GM12801 (cell line): Measurements from ENCODE around the gene TMEM258.

ENCODE experiments used
- CTCF ChIP-seq: IDR thresholded peaks from one replicate; pipeline ENCODE4 v1.5.1; 2011; ENCODE audit warnings: control low read depth; ENCODE audit not compliant: insufficient read length; ENCODE audit errors: extremely low read depth

TMEM258 gene

GRCh38 chr11:61829806-61830205, 37.4 kb upstream of the TMEM258 start:
- TF ChIP-seq CTCF: no peak

DNA sequence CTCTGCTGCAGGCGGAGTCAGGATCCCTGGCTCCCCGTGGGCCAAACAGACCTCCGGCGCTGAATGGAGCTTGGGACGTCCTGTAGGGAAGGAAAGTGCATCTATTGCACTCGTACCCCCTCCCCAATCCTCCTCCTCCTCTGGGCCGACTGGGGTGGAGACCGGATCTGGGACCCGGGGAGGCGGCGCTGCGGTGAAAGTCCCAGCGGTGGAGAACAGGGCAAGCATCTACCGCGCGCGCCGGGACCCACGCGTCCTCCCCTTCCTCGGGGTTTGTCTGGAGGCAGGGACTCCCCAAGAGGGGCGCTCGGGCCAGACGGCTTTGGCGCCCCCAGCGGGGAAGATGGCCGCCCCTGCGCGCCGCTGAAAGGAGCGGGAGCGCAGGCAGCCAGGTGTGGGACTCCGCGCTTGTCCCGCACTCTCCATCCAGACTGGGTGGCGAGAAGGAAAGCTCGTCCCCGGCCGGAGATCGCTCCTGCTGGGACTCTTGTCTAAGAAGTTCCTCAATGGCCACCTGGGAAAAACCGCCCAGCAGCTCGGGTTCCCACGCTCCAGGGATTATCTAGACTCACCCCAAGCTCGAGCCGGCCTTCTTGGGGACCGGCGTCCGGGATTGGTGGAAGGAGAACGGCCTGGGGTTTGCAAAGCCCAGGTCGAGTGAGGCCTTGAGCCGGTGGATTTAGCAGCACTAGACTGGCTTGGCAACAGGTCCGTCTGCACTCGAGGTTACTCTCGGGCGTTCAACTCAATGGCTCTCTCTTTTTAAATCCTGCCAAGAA, 36.4 kb upstream of the TMEM258 start:
- no peak for TF ChIP-seq CTCF

DNA sequence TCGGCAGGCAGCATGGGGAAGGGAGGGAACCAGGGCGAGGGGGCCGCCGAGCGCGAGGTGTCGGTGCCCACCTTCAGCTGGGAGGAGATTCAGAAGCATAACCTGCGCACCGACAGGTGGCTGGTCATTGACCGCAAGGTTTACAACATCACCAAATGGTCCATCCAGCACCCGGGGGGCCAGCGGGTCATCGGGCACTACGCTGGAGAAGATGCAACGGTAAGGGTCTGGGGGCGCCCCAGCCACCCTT, 35.9 kb upstream of the TMEM258 start:
- TF ChIP-seq CTCF: no peak

DNA sequence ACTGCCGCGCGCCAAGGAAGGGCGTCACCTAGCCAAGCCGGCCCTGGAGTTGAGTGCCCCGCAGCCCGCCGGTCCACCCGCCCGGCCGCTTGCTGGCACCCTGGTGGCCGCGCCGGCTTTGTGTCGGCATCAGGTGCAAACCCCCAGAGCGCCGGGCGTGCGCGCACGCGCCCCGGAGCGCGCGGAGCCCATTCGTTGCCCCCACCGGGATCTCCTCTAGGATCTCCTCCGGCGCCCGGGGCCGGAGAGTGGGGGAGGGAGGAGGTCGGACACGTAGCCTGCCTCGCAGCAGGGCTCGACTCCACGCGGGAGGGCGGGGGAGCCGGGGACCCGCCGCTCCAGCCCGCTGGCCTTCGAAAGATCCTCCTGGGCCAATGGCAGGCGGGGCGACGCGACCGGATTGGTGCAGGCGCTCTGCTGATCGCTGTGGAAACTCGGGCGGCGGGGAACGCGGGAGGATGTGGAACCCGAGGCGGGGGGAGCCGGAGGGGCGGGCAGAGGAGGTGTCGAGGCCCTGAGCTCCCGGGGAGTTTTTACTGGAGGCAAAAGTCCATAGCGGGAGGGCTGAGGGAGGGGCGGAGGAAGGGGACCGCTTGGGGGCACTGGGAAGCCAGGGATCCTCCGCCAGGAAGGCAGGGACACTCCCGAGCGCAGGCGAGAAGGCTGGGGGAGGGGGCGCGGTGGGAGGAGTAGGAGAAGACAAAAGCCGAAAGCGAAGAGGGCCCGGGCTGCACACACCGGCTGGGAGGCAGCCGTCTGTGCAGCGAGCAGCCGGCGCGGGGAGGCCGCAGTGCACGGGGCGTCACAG, 35.4 kb upstream of the TMEM258 start, which contains the start of gene FADS2:
FADS2 (plus strand) TSS at position 730 of the 808 bp plus-strand sequence. CDS start 91 bp downstream, outside the sequence.
- TF ChIP-seq CTCF: no peak

GRCh38 chr11:61826930-61827570, 34.7 kb upstream of the TMEM258 start:
- no peak for TF ChIP-seq CTCF

DNA sequence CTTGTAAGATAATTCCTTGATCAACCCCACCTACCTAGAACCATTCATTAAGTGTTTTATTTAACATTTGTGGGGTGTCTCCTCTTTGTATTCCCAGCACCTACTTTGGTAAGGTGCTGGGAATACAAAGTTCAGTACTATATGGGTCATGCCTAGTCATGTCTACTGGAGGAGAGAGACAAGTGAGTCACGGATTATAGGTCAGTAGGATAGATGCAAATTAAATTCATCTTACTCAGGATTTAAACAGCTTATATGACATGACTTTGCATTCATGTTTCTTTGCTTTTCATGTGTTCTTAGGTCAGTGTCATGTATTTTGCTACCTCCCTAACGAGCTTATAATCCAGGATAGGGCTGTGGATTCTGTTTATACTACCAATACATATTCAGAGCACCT, 27.8 kb upstream of the TMEM258 start:
- no peak for TF ChIP-seq CTCF

DNA sequence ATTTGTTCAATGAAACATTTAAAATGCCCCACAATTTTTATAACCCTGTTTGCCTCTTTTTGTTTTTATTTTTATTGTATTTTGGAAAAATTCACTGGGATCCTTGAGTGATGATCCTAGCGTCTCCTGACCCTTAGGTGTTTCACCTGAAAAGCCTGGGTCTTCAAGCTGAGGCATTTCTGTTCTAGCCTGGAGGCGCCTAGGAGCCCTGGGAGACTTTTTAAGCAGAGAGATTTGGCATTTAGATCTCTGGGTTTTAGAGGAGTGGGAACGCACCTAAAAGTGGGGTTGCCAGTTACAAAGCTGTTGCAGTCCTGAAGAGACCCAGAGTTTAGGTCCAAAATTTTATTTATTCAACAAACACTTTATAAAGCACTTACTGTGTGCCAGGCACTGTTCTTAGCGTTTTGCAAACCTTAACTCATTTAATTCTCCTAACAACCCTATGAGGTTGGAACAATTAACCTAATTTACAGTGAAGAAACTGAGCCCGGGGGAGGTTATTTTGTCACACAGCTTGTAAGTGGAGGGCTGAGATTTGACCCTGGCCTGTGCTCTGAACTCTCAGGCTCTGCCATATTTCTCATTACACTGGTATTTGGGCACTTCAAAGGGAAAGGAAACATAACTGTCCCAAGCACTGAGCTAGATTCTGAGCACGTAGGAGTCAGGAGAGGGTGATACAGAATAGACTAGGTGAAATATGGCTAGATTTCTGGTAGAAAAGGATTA, 25.2 kb upstream of the TMEM258 start:
- TF ChIP-seq CTCF: no peak
